Uterus (tissue), 2 donors: ENCODE measurements around the gene TAP1.

Experiments
- POLR2A ChIP-seq, 2 donors: fragments of 450-650 bp; IDR thresholded peaks; one replicate each; pipeline ENCODE4 v1.6.1; 2016; ENCODE audit warnings: antibody characterized with exemption in 2 of 2, mild to moderate bottlenecking in 1 of 2, moderate library complexity in 1 of 2
- TF ChIP-seq, protein P1 (sequence below), 4 experiments: fragments of 200-600 bp in 2 of 4; fragments of 450-650 bp in 2 of 4; sonication (generic) in 2 of 4; IDR thresholded peaks; one replicate each; pipeline ENCODE4 v1.5.1; 2016 to 2019; ENCODE audit warnings: antibody characterized with exemption in 4 of 4, mild to moderate bottlenecking in 2 of 4, moderate library complexity in 1 of 4

DNA sequence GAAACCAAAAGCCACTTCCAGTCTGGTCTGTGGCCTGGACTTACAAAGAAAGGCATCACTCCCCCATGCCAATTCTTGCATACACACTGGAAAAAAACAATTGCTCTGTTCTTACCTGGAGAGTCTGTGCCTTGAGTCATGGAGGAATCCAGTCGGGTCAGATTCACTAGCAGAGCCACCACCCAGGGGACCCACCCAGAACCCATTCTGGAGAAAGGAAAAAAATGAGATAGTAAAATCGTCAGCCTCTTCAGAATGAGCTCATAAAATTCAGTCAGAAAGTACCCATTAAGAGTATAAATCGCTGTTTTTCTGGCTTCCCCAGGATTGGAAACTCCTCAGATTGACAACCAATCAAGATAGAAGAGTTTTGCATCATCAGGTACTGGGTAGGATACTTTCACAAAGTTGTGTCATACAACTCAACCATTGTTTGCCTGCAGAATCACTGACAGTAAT is 36.7 kb downstream of the TAP1 start, which contains the start of gene HLA-DOB:
- TF ChIP-seq, protein P1, sequence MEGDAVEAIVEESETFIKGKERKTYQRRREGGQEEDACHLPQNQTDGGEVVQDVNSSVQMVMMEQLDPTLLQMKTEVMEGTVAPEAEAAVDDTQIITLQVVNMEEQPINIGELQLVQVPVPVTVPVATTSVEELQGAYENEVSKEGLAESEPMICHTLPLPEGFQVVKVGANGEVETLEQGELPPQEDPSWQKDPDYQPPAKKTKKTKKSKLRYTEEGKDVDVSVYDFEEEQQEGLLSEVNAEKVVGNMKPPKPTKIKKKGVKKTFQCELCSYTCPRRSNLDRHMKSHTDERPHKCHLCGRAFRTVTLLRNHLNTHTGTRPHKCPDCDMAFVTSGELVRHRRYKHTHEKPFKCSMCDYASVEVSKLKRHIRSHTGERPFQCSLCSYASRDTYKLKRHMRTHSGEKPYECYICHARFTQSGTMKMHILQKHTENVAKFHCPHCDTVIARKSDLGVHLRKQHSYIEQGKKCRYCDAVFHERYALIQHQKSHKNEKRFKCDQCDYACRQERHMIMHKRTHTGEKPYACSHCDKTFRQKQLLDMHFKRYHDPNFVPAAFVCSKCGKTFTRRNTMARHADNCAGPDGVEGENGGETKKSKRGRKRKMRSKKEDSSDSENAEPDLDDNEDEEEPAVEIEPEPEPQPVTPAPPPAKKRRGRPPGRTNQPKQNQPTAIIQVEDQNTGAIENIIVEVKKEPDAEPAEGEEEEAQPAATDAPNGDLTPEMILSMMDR (IDR thresholded peaks at IDR 0.05), result no peak
- TF ChIP-seq POLR2A (IDR thresholded peaks at IDR 0.05), result no peak
